Activated CD4-positive, alpha-beta T cell treated with anti-CD3 and anti-CD28 coated beads, Interleukin-2, amount 50 U/mL, for 16 hours (primary cell): Measurements from ENCODE around the gene CES2.
"Not testable (repeated sequence)": the region's sequence is repeated elsewhere in the genome, so short reads cannot be mapped to it uniquely, and the experiment has no call there.

Experiments
- DNase-seq: peaks from one replicate; pipeline ENCODE4 v3.0.0-alpha.2; 2020

The CES2 gene

DNA sequence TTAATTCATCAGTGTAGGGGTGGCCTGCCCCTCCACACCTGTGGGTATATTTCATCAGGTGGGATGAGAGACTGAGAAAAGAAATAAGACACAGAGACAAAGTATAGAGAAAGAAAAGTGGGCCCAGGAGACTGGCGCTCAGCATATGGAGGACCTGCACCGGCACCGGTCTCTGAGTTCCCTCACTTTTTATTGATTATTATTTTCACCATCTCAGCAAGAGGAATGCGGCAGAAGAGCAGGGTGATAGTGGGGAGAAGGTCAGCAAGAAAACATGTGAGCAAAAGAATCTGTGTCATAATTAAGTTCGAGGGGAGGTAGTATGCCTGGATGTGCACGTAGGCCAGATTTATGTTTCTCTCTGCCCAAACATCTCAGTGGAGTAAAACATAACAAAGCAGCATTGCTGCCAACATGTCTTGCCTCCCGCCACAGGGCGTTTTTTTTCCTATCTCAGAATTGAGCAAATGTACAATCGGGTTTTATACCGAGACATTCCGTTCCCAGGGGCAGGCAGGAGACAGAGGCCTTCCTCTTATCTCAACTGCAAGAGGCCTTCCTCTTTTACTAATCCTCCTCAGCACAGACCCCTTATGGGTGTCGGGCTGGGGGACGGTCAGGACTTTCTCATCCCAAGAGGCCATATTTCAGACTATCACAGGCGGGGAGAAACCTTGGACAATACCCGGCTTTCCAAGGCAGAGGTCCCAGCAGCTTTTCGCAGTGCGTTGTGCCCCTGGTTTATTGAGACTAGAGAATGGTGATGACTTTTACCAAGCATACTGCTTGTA is 20.2 kb downstream of the CES2 start:
- not testable (repeated sequence) for DNase-seq

DNA sequence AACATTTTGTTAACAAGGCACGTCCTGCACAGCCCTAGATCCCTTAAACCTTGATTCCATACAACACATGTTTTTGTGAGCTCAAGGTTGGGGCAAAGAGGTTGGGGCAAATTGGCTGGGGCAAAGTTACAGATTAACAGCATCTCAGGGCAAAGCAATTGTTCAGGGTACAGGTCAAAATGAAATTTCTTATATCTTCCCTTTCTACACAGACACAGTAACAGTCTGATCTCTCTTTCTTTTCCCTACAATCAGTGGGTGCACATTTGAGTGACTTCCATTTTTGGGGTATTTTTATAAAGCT is 20.8 kb downstream of the CES2 start:
- not testable (repeated sequence) for DNase-seq

- DNase-seq: no peak
These were observed 23.8 kb downstream of the CES2 start for GRCh38 chr16:66958857-66959703.

DNA sequence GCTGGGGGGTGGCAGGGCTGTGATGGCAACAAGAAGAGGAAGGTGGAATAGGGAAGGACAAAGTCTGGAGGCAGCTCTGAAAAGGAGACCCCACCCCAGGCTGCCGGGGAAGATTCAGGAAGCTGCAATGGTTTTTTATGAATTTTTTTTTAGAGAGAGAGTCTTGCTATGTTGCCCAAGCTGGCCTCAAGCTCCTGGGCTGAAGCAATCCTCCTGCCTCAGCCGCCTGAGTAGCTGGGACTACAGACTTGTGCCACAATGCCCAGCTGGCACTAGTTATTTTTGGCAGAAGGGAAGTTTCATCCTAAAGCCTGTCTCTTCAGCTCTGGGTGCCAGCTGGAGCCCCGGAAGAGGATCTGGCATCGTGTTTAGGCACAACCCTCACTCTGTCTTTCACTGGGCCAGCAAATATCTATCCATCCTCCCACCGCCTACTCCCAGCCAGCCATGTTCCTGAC is 24.4 kb downstream of the CES2 start:
- no peak for DNase-seq

GRCh38 chr16:66960270-66960669 is 25.0 kb downstream of the CES2 start:
- DNase-seq: no peak

- DNase-seq: peak; percentile 80
These were observed 25.9 kb downstream of the CES2 start, which contains the start of gene CES3 for GRCh38 chr16:66961065-66961744. CES3 (plus strand) TSS chr16:66961266; CDS start chr16:66961308, 42 bp downstream.

- DNase-seq: peak; percentile 23
These were observed 26.6 kb downstream of the CES2 start for GRCh38 chr16:66961914-66962313.

DNA sequence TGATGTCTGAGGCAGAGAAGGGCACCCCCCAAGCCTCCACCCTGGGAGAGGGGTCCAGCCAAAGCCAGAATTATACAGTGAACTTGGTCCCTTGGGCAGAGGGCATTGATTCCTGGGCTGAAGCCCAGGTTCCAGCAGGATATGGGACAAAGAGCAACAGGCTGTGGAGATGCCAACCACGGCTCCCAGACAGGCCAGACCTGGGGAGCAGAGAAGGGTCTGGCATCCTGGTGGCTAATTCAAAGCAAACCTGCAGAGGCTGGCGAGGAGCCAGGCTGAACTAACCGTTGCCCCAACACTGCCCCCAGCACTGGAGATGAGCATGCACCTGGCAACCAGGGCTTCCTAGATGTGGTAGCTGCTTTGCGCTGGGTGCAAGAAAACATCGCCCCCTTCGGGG is 28.7 kb downstream of the CES2 start:
- DNase-seq: no peak

GRCh38 chr16:66968847-66969246 is 33.5 kb downstream of the CES2 start:
- no peak for DNase-seq

GRCh38 chr16:66970775-66971720 is 35.7 kb downstream of the CES2 start:
- no peak for DNase-seq

DNA sequence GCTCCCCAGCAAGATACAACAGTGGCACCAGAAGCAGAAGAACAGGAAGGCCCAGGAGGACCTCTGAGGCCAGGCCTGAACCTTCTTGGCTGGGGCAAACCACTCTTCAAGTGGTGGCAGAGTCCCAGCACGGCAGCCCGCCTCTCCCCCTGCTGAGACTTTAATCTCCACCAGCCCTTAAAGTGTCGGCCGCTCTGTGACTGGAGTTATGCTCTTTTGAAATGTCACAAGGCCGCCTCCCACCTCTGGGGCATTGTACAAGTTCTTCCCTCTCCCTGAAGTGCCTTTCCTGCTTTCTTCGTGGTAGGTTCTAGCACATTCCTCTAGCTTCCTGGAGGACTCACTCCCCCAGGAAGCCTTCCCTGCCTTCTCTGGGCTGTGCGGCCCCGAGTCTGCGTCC is 37.7 kb downstream of the CES2 start:
- no peak for DNase-seq

GRCh38 chr16:66973716-66974115 is 38.4 kb downstream of the CES2 start:
- DNase-seq: no peak

DNA sequence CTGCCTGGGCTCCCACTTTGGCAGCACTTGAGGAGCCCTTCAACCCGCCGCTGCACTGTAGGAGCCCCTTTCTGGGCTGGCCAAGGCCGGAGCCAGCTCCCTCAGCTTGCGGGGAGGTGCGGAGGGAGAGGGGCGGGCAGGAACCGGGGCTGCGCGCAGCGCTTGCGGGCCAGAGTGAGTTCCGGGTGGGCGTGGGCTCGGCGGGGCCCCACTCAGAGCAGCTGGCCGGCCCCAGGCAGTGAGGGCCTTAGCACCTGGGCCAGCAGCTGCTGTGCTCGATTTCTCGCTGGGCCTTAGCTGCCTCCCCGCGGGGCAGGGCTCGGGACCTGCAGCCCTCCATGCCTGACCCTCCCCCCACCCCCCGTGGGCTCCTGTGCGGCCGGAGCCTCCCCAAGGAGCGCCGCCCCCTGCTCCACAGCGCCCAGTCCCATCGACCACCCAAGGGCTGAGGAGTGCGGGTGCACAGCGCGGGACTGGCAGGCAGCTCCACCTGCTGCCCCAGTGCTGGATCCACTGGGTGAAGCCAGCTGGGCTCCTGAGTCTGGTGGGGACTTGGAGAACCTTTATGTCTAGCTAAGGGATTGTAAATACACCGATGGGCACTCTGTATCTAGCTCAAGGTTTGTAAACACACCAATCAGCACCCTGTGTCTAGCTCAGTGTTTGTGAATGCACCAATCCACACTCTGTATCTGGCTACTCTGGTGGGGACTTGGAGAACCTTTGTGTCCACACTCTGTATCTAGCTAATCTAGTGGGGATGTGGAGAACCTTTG is 39.0 kb downstream of the CES2 start:
- not testable (repeated sequence) for DNase-seq

GRCh38 chr16:66974932-66975246 is 39.6 kb downstream of the CES2 start:
- DNase-seq: peak; percentile 58

DNA sequence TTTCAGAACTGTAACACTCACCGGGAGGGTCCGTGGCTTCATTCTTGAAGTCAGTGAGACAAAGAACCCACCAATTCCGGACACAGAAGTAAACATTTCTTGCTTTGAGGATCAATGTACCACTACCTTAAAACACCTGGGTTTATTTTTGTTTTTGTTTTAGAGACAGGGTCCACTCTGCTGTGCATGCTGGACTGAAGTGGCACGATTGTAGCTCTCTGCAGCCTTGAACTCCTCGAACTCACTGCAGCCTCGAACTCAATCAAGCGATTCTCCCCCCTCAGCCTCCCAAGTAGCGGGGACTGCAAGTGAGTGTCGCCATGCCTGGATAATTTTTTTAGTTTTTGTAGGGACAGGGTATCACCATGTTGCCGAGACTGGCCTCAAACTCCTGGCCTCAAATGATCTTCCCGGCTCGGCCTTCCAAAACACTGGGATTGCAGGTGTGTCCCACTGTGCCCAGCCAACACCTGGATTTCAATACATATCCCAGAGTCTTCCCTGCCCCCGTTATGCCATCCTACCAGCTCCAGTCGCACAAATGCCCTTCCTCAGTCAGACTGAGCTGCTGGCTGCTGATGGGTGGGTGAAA is 40.1 kb downstream of the CES2 start:
- DNase-seq: no peak

DNA sequence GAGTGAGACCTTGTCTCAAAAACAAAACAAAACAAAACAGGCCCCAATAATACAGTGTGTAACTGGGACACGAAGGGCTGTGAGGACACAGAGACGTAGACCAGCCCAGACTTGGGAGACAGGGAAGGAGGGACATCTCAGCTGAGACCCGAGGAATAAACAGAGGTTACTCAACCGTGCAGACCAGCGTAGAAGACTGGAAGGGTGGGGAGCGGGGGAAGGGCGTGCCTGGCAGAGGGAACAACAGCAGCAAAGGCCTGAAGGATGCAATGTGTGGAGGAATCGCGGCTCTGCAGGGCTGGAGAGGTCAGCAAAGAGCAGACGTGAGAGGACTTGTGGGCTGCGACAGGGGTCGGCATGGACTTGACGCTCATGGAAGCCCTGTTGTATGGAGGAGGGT is 41.4 kb downstream of the CES2 start:
- no peak for DNase-seq

GRCh38 chr16:66977341-66978113 is 42.2 kb downstream of the CES2 start:
- DNase-seq: peak; percentile 92

GRCh38 chr16:66979011-66979717 is 43.8 kb downstream of the CES2 start:
- no peak for DNase-seq

GRCh38 chr16:66983033-66983432 is 47.7 kb downstream of the CES2 start:
- DNase-seq: no peak

- peak; percentile 90 for DNase-seq
These were observed 49.6 kb downstream of the CES2 start for GRCh38 chr16:66984892-66985311.
